HG03354 (cell line): ENCODE results near the gene CLEC20A.

Source experiments
- ATAC-seq: cut with Tn5 transposase; IDR thresholded peaks from one replicate; pipeline ENCODE4 v1.9.1; 2021; ENCODE audit warnings: mild to moderate bottlenecking; ENCODE audit not compliant: unreplicated experiment, poor library complexity, severe bottlenecking

CLEC20A gene

GRCh38 chr1:178434899-178435435, 61.8 kb downstream of the CLEC20A start:
- ATAC-seq = no peak

DNA sequence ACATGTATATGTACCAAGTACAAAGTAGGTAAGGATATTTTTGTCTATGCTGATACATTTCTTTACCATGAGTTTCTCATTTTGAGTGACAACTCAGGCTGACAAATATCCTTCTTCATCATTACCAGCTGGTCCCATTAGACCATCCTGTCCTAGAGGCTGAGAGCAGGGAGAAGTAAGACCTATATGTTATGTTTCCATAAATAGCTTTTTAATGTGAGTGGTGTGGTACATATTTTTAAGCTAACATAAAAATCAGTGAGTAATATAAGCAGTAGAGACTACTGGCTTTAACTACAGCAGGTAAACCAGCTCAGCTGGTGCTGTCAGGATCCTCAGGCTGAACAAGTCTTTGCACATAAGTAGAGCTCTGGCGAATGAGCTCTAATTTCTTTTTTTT, 62.4 kb downstream of the CLEC20A start:
- no peak for ATAC-seq
